Endothelial cell of umbilical vein (primary cell): Measurements from ENCODE around the gene FAM83D.

ENCODE experiments used
- CTCF ChIP-seq, 2 donors: IDR thresholded peaks; 1 replicate in 1 of 2; 2 replicates in 1 of 2; pipeline ENCODE4 v1.5.1; 2011; ENCODE audit warnings: low read length in 2 of 2, mild to moderate bottlenecking in 2 of 2, moderate library complexity in 2 of 2, control low read depth in 1 of 2, inconsistent platforms in 1 of 2, low read depth in 1 of 2; ENCODE audit not compliant: insufficient read depth in 1 of 2; ENCODE audit errors: extremely low read depth in 1 of 2
- POLR2A ChIP-seq: IDR thresholded peaks from 2 replicates; pipeline ENCODE4 v1.6.1; 2012; ENCODE audit warnings: low read depth, mild to moderate bottlenecking, control low read depth, low read length

DNA sequence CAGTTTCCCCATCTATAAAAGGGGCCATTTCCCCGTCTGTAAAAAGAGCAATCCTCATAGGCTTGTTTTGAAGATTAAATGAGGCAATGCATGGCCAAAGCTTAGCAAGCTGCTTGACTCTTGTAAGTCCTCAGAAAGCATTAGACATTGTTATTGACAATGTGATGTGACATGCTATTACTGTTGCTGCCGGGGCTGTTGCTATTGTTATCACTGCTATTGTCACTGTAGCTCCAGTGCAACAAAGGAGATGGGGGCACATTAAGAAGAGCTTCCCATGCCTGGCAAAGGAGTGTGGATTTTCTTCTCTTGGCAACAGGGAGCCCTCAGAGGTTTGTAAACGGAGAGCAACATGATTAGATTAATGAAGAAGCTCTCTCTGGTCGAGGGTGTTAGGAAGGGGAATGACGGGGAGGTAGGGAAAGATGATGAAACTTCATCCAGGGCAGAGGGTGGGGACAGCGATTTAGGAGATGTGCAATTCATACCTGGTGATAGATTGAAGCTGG lies 33.1 kb upstream of the FAM83D start:
- TF ChIP-seq CTCF (IDR thresholded peaks at IDR 0.05; ENCODE audit: extremely low read depth in 1 of 2, insufficient read depth in 1 of 2, low read depth in 1 of 2, low read length in 2 of 2) (no peak), POLR2A (no peak)
